Measurements from ENCODE around the gene SORD.
"Not testable (repeated sequence)": the region's sequence is repeated elsewhere in the genome, so short reads cannot be mapped to it uniquely, and the experiment has no call there.

DNA sequence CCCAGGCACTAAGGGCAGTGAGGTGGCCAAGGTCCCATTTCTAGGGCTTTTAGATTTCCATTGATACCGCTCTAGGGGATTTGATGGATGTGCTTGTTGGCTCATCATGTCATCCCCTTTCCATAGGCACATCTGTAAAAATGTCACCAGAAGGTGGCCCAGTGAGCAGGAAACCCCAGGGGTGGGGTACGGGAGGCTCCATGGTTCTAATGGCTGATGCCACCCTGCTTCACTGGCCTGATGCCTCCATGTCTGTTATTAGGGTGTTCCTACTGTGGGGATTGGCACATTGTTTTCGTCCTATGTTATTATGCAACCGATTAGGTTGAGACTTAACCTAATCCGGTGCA, 34.1 kb upstream of the SORD start:
- not testable (repeated sequence) for TF ChIP-seq POLR2A (IDR thresholded peaks at IDR 0.05; ENCODE audit: low read length); GATA1 (IDR thresholded peaks at IDR 0.05; ENCODE audit: low read depth, low read length)
